Choroid plexus epithelial cell (primary cell): ENCODE results near the gene MACC1.

Source experiments
- DNase-seq: peaks from one replicate; pipeline ENCODE4 v3.0.0-alpha.2; 2010; ENCODE audit warnings: low read depth
- H3K4me3 ChIP-seq: 2 replicates; pipeline ENCODE4 v1.5.1; 2011; ENCODE audit warnings: low read depth, mild to moderate bottlenecking, control low read depth, low read length, moderate library complexity
- CTCF ChIP-seq: conservative IDR thresholded peaks from 2 replicates; pipeline ENCODE4 v1.5.1; 2011; ENCODE audit warnings: low read depth, mild to moderate bottlenecking, control low read depth, inconsistent platforms, low read length, moderate library complexity

MACC1 gene

GRCh38 chr7:20111821-20112542 lies 105.2 kb downstream of the MACC1 start:
- no peak overlapping the region for H3K4me3 ChIP-seq
- no peak for TF ChIP-seq CTCF
- DNase-seq = no peak

GRCh38 chr7:20107582-20107981 lies 109.6 kb downstream of the MACC1 start:
- no peak overlapping the region for H3K4me3 ChIP-seq
- TF ChIP-seq CTCF = no peak
- DNase-seq = no peak

GRCh38 chr7:20104696-20105095 lies 112.5 kb downstream of the MACC1 start:
- no peak overlapping the region for H3K4me3 ChIP-seq
- DNase-seq = no peak
- TF ChIP-seq CTCF = no peak

GRCh38 chr7:20102982-20103381 lies 114.2 kb downstream of the MACC1 start:
- no peak overlapping the region for H3K4me3 ChIP-seq
- no peak for DNase-seq
- TF ChIP-seq CTCF = no peak

- no peak for DNase-seq
- no peak overlapping the region for H3K4me3 ChIP-seq
- TF ChIP-seq CTCF = no peak
Measured at GRCh38 chr7:20095862-20096261, 121.3 kb downstream of the MACC1 start.

GRCh38 chr7:20095436-20095835 lies 121.7 kb downstream of the MACC1 start:
- DNase-seq = no peak

More at GRCh38 chr7:20095436-20095835, 121.7 kb downstream of the MACC1 start:
- no peak for TF ChIP-seq CTCF
- no peak overlapping the region for H3K4me3 ChIP-seq
